Astrocyte (in vitro differentiated cells and primary cell): ENCODE measurements around the gene CYP2F1. TPM values are rescaled to one million over a fixed set of nuclear protein-coding genes. Genes with fewer than 3 reads are reported as not detected.
"Not testable (repeated sequence)": the region's sequence is repeated elsewhere in the genome, so short reads cannot be mapped to it uniquely, and the experiment has no call there.

Experiments used
- DNase-seq: peaks from one replicate; pipeline ENCODE4 v3.0.0-alpha.2; 2010; ENCODE audit warnings: low read depth
- FAIRE-seq: peaks from 2 replicates; lab custom pipeline; 2011; peaks lifted over from hg19 to GRCh38; lab: Jason Lieb, UNC
- H2AFZ ChIP-seq: 2 replicates; pipeline ENCODE4 v1.6.0; 2012; ENCODE audit warnings: low read depth, low read length, inconsistent platforms
- H3K27ac ChIP-seq: 2 replicates; pipeline ENCODE4 v1.5.1; 2011; ENCODE audit warnings: low read depth, low read length, inconsistent platforms
- H3K27me3 ChIP-seq: 2 replicates; pipeline ENCODE4 v1.6.0; 2011; ENCODE audit warnings: low read length, inconsistent platforms; ENCODE audit not compliant: insufficient read depth
- H3K36me3 ChIP-seq: 2 replicates; pipeline ENCODE4 v1.5.1; 2011; ENCODE audit warnings: low read length, inconsistent platforms; ENCODE audit not compliant: insufficient read depth
- H3K4me1 ChIP-seq: 2 replicates; pipeline ENCODE4 v1.5.1; 2011; ENCODE audit warnings: low read length, inconsistent platforms; ENCODE audit not compliant: insufficient read depth
- H3K4me2 ChIP-seq: 2 replicates; pipeline ENCODE4 v1.6.0; 2012; ENCODE audit warnings: low read length, inconsistent platforms
- H3K4me3 ChIP-seq: 2 replicates; pipeline ENCODE4 v1.5.1; 2011; ENCODE audit warnings: low read depth, mild to moderate bottlenecking, low read length, inconsistent platforms; ENCODE audit not compliant: insufficient read depth
- H3K79me2 ChIP-seq: 2 replicates; pipeline ENCODE4 v1.6.0; 2012; ENCODE audit warnings: mild to moderate bottlenecking, low read length, inconsistent platforms; ENCODE audit not compliant: insufficient read depth
- H3K9ac ChIP-seq: 2 replicates; pipeline ENCODE4 v1.6.0; 2012; ENCODE audit warnings: mild to moderate bottlenecking, low read length, inconsistent platforms
- H3K9me3 ChIP-seq: 2 replicates; pipeline ENCODE4 v1.5.1; 2012; ENCODE audit warnings: low read depth, mild to moderate bottlenecking, low read length, inconsistent platforms; ENCODE audit not compliant: insufficient read depth
- H4K20me1 ChIP-seq: 2 replicates; pipeline ENCODE4 v1.6.0; 2012; ENCODE audit warnings: low read length, inconsistent platforms; ENCODE audit not compliant: insufficient read depth
- H3K27ac Mint-ChIP-seq: one replicate; pipeline ENCODE4 v1.8.0; 2021; ENCODE audit warnings: mild to moderate bottlenecking, mixed read lengths; ENCODE audit not compliant: unreplicated experiment
- H3K27me3 Mint-ChIP-seq: one replicate; pipeline ENCODE4 v1.8.0; 2021; ENCODE audit warnings: low read depth, mixed read lengths; ENCODE audit not compliant: unreplicated experiment
- H3K36me3 Mint-ChIP-seq: one replicate; pipeline ENCODE4 v1.8.0; 2021; ENCODE audit warnings: low read depth, mixed read lengths; ENCODE audit not compliant: unreplicated experiment
- H3K4me1 Mint-ChIP-seq: one replicate; pipeline ENCODE4 v1.8.0; 2021; ENCODE audit warnings: low read depth, mixed read lengths; ENCODE audit not compliant: unreplicated experiment
- H3K4me3 Mint-ChIP-seq: one replicate; pipeline ENCODE4 v1.8.0; 2021; ENCODE audit warnings: mild to moderate bottlenecking, moderate library complexity, mixed read lengths; ENCODE audit not compliant: unreplicated experiment
- H3K9me3 Mint-ChIP-seq: one replicate; pipeline ENCODE4 v1.8.0; 2021; ENCODE audit warnings: mild to moderate bottlenecking, mixed read lengths; ENCODE audit not compliant: unreplicated experiment
- CTCF ChIP-seq: IDR thresholded peaks from 2 replicates; pipeline ENCODE4 v1.5.1; 2011; ENCODE audit warnings: low read depth, mild to moderate bottlenecking, inconsistent platforms, low read length, moderate library complexity; ENCODE audit not compliant: insufficient read depth
- EZH2 ChIP-seq: IDR thresholded peaks from 2 replicates; pipeline ENCODE4 v1.6.1; 2012; ENCODE audit warnings: mild to moderate bottlenecking, low read length, inconsistent platforms; ENCODE audit not compliant: insufficient read depth
- total RNA-seq: library from RNA; stranded (reverse); gene quantifications from 2 replicates; pipeline ENCODE4 v1.2.1, GENCODE V29; 2021

CYP2F1 gene
- total RNA-seq, 1 donor from 2014 or later = not detected

GRCh38 chr19:41123716-41124294 is 9.6 kb downstream of the CYP2F1 start:
- peaks cover 5% of the 10 kb centered on the region for H3K4me1 Mint-ChIP-seq
- Histone ChIP-seq H2AFZ (no peak overlapping the region), H3K4me3 (no peak overlapping the region), H3K79me2 (no peaks in the 10 kb centered on the region), H3K4me1 (peaks cover 2% of the 10 kb centered on the region), H3K4me2 (no peak overlapping the region), H3K9ac (no peak overlapping the region), H4K20me1 (no peaks in the 10 kb centered on the region), H3K9me3 (no peaks in the 10 kb centered on the region), H3K27ac (no peak overlapping the region), H3K27me3 (no peaks in the 10 kb centered on the region), H3K36me3 (no peaks in the 10 kb centered on the region)
- peaks cover 3% of the 10 kb centered on the region for H3K9me3 Mint-ChIP-seq
- no peak for DNase-seq
- H3K27me3 Mint-ChIP-seq = peaks cover 22% of the 10 kb centered on the region
- no peak overlapping the region for H3K27ac Mint-ChIP-seq
- no peak for FAIRE-seq
- TF ChIP-seq EZH2 (no peak), CTCF (no peak)
- no peak overlapping the region for H3K4me3 Mint-ChIP-seq
- peaks cover 2% of the 10 kb centered on the region for H3K36me3 Mint-ChIP-seq

GRCh38 chr19:41126765-41127203 is 12.6 kb downstream of the CYP2F1 start:
- not testable (repeated sequence) for FAIRE-seq
- peaks cover 33% of the 10 kb centered on the region for H3K27me3 Mint-ChIP-seq

GRCh38 chr19:41127362-41127761 is 13.1 kb downstream of the CYP2F1 start:
- not testable (repeated sequence) for H3K4me3 Mint-ChIP-seq

More at GRCh38 chr19:41126765-41127203, 12.6 kb downstream of the CYP2F1 start:
- not testable (repeated sequence) for H3K36me3 ChIP-seq, H3K4me1 ChIP-seq, H3K4me3 ChIP-seq, H3K4me3 Mint-ChIP-seq, H3K4me1 Mint-ChIP-seq, DNase-seq, H3K4me2 ChIP-seq, H3K27ac ChIP-seq, H3K9ac ChIP-seq, H3K36me3 Mint-ChIP-seq, H3K9me3 Mint-ChIP-seq, H4K20me1 ChIP-seq, H3K27ac Mint-ChIP-seq, H3K27me3 ChIP-seq, H3K79me2 ChIP-seq, H2AFZ ChIP-seq, H3K9me3 ChIP-seq
- TF ChIP-seq CTCF = peak; percentile 54

More at GRCh38 chr19:41127362-41127761, 13.1 kb downstream of the CYP2F1 start:
- H3K4me2 ChIP-seq = peak overlapping the region; percentile 63
- H3K27me3 ChIP-seq, H3K27ac Mint-ChIP-seq, H3K79me2 ChIP-seq, H4K20me1 ChIP-seq, H3K4me1 ChIP-seq, H3K4me3 ChIP-seq, H3K4me1 Mint-ChIP-seq, DNase-seq, H3K9me3 ChIP-seq, H3K9ac ChIP-seq, FAIRE-seq, H3K9me3 Mint-ChIP-seq, H3K27ac ChIP-seq, H3K36me3 Mint-ChIP-seq, H2AFZ ChIP-seq, H3K36me3 ChIP-seq: not testable (repeated sequence)
- peaks cover 39% of the 10 kb centered on the region for H3K27me3 Mint-ChIP-seq
